Measurements from ENCODE around the gene HYAL3. TPM values are rescaled to one million over a fixed set of nuclear protein-coding genes. Genes with fewer than 3 reads are reported as not detected.
A peak's percentile ranks its signal among the peaks of the same experiment; 100 is the strongest.

Gene HYAL3
- total and polyA plus RNA-seq, 2 of the 13 experiments (the other 11 are each of a cell fraction or from before 2014, with no cell fraction given): 5.5 to 10.4 TPM

DNA sequence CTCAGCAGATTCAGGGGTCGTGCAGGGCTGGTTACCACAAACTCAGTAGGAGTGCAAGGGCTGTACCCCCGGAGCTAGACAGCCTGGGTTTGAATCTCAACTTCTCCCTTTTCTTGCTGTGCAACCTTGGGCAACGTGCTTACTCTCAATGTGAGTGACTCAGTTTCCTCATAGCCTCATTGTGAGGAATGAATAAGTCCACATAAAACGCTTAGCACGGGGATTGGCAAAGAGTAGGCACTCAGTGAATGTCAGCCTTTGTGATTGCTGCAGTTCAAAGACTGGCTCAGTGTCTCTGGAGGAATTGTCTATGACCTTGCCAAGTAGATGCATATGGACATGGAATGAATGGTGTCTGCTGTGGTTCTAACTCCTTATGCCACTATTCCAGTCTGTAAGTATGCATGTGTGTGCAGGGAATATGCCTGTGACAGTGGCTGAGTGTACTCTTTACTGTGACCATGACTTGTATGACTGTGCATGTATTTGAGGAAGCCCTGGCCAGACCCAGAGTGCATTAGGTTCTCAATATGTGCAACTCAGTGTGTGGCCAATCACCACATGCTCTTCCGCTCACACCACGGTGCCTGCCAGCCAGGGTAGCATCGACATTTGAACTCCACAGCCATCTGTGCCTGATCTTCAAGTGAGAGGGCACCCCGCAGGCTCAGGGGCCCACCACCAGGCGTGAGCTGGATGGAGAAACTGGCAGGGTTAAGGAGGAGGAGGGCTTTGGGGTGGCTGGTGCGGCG, 900 bp upstream of the HYAL3 start (continued):
- TF ChIP-seq SIN3A (IDR thresholded peaks at IDR 0.05; ENCODE audit: borderline replicate concordance, low read depth, low read length) (no peak), ZNF180 (CRISPR knock-in tag; IDR thresholded peaks at IDR 0.05; ENCODE audit: borderline replicate concordance, low read depth) (no peak), NCOA1 (CRISPR knock-in tag; IDR thresholded peaks at IDR 0.05) (no peak), ZNF782 (CRISPR knock-in tag; IDR thresholded peaks at IDR 0.05; ENCODE audit: borderline replicate concordance) (0 out of 2 replicates have a peak, but pooled peaks have one; percentile 5), RBFOX2 (IDR thresholded peaks at IDR 0.05; ENCODE audit: low read depth, low read length) (peak; percentile 30; the same call in 1 of the 2 replicates), ZNF160 (CRISPR knock-in tag; IDR thresholded peaks at IDR 0.05) (no peak), IKZF4 (CRISPR knock-in tag; IDR thresholded peaks at IDR 0.05; ENCODE audit: borderline replicate concordance, low read depth, not compliant biosample characterization) (no peak), ZNF776 (CRISPR knock-in tag; IDR thresholded peaks at IDR 0.05) (no peak), NFKB2 (CRISPR knock-in tag; IDR thresholded peaks at IDR 0.05; ENCODE audit: borderline replicate concordance) (peak; percentile 53; the same call in 1 of the 2 replicates), MTA3 (CRISPR knock-in tag; IDR thresholded peaks at IDR 0.05) (no peak)
- TF ChIP-seq, protein P1, sequence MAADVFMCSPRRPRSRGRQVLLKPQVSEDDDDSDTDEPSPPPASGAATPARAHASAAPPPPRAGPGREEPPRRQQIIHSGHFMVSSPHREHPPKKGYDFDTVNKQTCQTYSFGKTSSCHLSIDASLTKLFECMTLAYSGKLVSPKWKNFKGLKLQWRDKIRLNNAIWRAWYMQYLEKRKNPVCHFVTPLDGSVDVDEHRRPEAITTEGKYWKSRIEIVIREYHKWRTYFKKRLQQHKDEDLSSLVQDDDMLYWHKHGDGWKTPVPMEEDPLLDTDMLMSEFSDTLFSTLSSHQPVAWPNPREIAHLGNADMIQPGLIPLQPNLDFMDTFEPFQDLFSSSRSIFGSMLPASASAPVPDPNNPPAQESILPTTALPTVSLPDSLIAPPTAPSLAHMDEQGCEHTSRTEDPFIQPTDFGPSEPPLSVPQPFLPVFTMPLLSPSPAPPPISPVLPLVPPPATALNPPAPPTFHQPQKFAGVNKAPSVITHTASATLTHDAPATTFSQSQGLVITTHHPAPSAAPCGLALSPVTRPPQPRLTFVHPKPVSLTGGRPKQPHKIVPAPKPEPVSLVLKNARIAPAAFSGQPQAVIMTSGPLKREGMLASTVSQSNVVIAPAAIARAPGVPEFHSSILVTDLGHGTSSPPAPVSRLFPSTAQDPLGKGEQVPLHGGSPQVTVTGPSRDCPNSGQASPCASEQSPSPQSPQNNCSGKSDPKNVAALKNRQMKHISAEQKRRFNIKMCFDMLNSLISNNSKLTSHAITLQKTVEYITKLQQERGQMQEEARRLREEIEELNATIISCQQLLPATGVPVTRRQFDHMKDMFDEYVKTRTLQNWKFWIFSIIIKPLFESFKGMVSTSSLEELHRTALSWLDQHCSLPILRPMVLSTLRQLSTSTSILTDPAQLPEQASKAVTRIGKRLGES (CRISPR knock-in tag; IDR thresholded peaks at IDR 0.05; ENCODE audit: borderline replicate concordance): no peak
- TF ChIP-seq, protein P2, sequence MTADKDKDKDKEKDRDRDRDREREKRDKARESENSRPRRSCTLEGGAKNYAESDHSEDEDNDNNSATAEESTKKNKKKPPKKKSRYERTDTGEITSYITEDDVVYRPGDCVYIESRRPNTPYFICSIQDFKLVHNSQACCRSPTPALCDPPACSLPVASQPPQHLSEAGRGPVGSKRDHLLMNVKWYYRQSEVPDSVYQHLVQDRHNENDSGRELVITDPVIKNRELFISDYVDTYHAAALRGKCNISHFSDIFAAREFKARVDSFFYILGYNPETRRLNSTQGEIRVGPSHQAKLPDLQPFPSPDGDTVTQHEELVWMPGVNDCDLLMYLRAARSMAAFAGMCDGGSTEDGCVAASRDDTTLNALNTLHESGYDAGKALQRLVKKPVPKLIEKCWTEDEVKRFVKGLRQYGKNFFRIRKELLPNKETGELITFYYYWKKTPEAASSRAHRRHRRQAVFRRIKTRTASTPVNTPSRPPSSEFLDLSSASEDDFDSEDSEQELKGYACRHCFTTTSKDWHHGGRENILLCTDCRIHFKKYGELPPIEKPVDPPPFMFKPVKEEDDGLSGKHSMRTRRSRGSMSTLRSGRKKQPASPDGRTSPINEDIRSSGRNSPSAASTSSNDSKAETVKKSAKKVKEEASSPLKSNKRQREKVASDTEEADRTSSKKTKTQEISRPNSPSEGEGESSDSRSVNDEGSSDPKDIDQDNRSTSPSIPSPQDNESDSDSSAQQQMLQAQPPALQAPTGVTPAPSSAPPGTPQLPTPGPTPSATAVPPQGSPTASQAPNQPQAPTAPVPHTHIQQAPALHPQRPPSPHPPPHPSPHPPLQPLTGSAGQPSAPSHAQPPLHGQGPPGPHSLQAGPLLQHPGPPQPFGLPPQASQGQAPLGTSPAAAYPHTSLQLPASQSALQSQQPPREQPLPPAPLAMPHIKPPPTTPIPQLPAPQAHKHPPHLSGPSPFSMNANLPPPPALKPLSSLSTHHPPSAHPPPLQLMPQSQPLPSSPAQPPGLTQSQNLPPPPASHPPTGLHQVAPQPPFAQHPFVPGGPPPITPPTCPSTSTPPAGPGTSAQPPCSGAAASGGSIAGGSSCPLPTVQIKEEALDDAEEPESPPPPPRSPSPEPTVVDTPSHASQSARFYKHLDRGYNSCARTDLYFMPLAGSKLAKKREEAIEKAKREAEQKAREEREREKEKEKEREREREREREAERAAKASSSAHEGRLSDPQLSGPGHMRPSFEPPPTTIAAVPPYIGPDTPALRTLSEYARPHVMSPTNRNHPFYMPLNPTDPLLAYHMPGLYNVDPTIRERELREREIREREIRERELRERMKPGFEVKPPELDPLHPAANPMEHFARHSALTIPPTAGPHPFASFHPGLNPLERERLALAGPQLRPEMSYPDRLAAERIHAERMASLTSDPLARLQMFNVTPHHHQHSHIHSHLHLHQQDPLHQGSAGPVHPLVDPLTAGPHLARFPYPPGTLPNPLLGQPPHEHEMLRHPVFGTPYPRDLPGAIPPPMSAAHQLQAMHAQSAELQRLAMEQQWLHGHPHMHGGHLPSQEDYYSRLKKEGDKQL (CRISPR knock-in tag; IDR thresholded peaks at IDR 0.05; ENCODE audit: low read depth): no peak
- TF ChIP-seq, protein P3, sequence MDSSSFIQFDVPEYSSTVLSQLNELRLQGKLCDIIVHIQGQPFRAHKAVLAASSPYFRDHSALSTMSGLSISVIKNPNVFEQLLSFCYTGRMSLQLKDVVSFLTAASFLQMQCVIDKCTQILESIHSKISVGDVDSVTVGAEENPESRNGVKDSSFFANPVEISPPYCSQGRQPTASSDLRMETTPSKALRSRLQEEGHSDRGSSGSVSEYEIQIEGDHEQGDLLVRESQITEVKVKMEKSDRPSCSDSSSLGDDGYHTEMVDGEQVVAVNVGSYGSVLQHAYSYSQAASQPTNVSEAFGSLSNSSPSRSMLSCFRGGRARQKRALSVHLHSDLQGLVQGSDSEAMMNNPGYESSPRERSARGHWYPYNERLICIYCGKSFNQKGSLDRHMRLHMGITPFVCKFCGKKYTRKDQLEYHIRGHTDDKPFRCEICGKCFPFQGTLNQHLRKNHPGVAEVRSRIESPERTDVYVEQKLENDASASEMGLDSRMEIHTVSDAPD (CRISPR knock-in tag; IDR thresholded peaks at IDR 0.05): 0 out of 2 replicates have a peak, but pooled peaks have one; percentile 8
- TF ChIP-seq, protein P4, sequence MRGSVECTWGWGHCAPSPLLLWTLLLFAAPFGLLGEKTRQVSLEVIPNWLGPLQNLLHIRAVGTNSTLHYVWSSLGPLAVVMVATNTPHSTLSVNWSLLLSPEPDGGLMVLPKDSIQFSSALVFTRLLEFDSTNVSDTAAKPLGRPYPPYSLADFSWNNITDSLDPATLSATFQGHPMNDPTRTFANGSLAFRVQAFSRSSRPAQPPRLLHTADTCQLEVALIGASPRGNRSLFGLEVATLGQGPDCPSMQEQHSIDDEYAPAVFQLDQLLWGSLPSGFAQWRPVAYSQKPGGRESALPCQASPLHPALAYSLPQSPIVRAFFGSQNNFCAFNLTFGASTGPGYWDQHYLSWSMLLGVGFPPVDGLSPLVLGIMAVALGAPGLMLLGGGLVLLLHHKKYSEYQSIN (CRISPR knock-in tag; IDR thresholded peaks at IDR 0.05; ENCODE audit: borderline replicate concordance): no peak
- TF ChIP-seq, protein P5, sequence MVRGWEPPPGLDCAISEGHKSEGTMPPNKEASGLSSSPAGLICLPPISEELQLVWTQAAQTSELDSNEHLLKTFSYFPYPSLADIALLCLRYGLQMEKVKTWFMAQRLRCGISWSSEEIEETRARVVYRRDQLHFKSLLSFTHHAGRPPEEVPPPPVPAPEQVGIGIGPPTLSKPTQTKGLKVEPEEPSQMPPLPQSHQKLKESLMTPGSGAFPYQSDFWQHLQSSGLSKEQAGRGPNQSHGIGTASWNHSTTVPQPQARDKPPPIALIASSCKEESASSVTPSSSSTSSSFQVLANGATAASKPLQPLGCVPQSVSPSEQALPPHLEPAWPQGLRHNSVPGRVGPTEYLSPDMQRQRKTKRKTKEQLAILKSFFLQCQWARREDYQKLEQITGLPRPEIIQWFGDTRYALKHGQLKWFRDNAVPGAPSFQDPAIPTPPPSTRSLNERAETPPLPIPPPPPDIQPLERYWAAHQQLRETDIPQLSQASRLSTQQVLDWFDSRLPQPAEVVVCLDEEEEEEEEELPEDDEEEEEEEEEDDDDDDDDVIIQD (CRISPR knock-in tag; IDR thresholded peaks at IDR 0.05; ENCODE audit: low read depth): no peak
